Frontal cortex (tissue), 4 donors: ENCODE measurements around the gene GNA12. TPM values are rescaled to one million over a fixed set of nuclear protein-coding genes. Genes with fewer than 3 reads are reported as not detected.
"Not testable (repeated sequence)": the region's sequence is repeated elsewhere in the genome, so short reads cannot be mapped to it uniquely, and the experiment has no call there.

ENCODE experiments used
- DNase-seq, 2 donors: peaks; one replicate each; pipeline ENCODE4 v3.0.0; 2012; ENCODE audit warnings: low spot score in 2 of 2
- FAIRE-seq: peaks from 2 replicates; lab custom pipeline; 2012; peaks lifted over from hg19 to GRCh38; lab: Jason Lieb, UNC
- total RNA-seq: library from RNA; depleted of rRNA; stranded (reverse); fragments of >200 nt; gene quantifications from one replicate; pipeline ENCODE4 v1.2.3, GENCODE V29; 2014
- donor health status: control.
- donor health status: control.
- donor health status: control.

The GNA12 gene
- total RNA-seq, 1 donor from 2014 or later: 11.8 TPM

GRCh38 chr7:2737771-2738540, 106.2 kb downstream of the GNA12 start:
- FAIRE-seq (no peak), DNase-seq (no peak)

DNA sequence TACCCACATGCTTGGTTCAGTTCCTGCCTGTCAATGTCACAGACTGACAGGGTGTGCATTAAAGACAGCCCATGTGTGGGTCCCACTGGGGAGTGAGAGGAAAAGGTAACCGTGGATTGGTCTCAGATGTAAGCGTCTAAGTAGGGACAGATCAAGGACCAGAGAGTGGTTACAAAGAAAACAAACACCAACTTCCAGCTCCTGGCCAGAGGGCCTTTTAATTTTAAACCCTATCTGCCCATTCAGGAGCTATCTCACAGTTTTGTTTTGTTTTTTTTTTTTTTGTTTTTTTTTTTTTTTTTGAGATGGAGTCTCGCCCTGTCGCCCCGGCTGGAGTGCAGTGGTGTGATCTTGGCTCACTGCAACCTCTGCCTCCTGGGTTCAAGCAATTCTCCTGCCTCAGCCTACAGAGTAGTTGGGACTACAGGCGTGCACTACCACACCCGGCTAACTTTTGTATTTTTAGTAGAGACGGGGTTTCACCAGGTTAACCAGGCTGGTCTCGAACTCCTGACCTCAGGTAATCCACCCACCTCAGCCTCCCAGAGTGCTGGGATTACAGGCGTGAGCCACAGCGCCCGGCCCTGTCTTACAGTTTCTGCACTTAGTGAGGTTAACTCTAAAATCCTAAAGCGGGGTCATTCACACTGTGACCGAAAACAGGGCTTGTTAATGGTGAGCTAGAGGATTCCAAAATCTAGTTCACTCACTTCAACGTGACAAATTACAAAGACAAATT, 106.9 kb downstream of the GNA12 start:
- FAIRE-seq: not testable (repeated sequence)

GRCh38 chr7:2736411-2736914, 107.6 kb downstream of the GNA12 start:
- DNase-seq (no peak), FAIRE-seq (no peak)

More for the DNA sequence above, 106.9 kb downstream of the GNA12 start:
- not testable (repeated sequence) for DNase-seq

- FAIRE-seq: no peak
- no peak for DNase-seq
These were observed 108.4 kb downstream of the GNA12 start for GRCh38 chr7:2735744-2736143.

DNA sequence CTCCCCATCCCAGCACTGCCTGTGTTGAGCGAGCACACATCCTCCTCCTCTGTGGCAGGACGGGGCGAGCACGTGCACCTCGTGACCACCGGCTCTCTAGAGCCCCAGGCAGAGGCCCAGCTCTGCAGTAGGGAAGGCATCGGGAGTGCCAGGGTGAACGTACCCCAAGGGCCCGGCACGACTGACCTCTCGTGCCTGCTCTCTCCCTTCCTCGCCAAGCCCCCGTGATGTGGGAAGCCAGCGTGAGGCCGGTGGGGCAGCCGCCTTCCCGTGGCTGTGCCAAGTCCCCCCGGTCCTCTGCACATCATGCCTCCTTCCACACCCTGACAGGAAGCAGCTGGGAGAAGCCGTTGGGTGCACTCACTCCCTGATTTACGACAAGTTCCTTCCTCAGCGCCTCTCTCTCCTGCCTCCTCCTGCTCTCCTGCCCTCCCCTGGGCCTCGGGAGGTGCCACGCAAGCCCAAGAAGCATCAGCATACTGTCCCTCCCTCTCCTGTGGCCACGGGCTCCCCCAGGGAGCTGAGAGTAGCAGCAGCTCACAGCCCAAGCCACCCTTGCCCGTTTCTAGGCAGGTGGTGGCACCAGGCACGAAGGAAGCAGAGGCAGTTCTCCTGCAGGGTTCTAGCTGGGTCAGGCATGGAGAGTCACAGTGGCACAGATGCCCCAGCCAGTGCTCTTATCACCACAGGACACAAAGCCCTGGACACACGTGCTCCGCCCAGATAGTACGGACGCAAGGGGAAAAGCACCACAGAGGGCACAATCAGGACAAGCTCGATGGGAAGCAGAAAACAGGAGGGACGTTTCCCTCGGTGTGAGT, 109.1 kb downstream of the GNA12 start:
- no peak for FAIRE-seq

GRCh38 chr7:2734084-2734686, 109.9 kb downstream of the GNA12 start:
- DNase-seq (no peak), FAIRE-seq (no peak)

More for the DNA sequence above, 109.1 kb downstream of the GNA12 start:
- no peak for DNase-seq

DNA sequence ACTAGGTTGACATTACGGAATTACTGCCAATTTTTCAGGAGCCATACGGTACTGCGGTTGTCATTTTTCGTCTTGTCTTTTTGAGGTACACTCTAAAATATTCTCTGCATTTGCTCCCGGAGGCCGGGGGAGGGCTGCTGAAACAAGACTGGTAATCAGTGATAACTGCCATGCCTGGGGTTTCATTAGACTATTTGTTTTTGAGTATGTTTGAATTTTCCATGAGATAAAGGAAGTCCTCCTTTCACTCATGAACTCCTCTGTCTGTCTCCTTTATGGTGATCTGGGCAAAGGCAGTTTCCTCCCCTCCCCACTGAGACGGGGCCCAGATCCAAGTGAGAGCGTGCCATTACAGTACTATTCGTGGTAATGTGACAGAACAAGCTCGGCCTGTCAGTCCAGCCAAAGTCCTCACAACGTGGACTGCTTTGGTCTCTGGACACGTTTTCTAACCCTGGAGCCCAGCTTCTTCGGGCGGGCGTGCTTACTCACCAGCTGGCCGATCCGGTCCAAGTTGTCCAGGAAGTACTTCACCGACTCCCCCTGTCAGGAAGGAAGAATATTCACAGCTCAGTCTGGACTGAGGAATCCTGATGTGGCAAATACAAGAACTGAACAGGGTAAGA, 111.0 kb downstream of the GNA12 start:
- no peak for DNase-seq
- no peak for FAIRE-seq

DNA sequence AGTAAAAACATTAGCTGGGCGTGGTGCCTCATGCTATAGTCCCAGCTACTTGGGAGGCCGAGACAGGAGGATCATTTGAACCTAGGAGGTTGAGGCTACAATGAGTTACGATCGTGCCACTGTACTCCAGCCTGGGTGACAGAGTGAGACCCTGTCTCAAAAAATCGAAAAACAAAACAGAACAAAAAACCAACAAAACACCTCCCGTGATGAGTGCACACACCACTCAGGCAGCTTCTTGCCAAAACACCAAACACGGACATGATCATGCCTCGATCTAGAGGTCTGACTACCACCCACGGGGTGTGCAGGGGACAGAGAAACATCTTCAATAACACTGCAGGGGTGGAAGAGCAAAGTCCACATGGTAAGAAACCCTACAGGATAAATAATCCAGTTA, 111.7 kb downstream of the GNA12 start:
- no peak for FAIRE-seq
- DNase-seq: no peak

DNA sequence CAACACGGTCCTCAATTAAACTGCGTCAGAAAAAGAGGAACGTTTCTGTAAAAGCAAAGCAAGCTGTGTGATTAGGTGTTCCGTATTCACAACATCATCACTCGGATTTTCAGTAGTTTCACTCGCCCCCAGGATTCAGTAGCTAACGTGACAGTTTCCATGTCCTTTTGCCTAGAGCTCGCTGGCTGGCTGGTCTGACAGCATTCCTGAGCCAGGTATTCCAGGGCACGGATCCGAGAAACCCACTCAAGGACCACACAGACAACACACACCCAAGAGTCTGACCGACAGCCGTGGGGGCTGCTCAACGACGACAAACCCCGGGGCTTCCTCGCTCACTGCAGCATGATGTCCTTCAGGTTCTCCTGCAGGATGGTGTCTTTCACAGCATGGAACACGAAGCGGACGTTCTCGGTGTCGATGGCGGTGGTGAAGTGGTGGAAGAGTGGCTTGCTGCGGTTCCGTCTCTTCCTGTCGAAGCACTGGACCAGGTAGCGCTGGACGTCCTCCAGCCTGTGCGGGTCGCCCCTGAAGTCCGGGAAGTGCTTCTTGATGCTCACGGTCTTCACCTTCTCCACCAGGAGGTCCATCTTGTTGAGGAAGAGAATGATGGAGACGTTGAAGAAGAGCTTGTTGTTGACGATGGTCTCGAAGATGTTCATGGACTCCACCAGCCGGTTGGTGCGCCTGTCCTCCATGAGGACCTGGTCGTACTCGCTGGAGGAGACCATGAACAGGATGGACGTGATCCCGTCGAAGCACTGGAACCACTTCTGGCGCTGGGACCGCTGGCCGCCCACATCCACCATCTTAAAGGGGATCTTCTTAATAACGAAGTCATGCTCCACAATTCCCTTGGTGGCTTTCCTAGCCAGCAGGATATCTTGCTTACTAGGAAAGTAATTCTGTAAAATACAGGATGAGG, 113.0 kb downstream of the GNA12 start:
- no peak for DNase-seq
- FAIRE-seq: no peak

- DNase-seq (no peak), FAIRE-seq (no peak)
These were observed 114.0 kb downstream of the GNA12 start for GRCh38 chr7:2729893-2730716.

- FAIRE-seq (no peak), DNase-seq (no peak)
These were observed 114.8 kb downstream of the GNA12 start for GRCh38 chr7:2729031-2729892.

DNA sequence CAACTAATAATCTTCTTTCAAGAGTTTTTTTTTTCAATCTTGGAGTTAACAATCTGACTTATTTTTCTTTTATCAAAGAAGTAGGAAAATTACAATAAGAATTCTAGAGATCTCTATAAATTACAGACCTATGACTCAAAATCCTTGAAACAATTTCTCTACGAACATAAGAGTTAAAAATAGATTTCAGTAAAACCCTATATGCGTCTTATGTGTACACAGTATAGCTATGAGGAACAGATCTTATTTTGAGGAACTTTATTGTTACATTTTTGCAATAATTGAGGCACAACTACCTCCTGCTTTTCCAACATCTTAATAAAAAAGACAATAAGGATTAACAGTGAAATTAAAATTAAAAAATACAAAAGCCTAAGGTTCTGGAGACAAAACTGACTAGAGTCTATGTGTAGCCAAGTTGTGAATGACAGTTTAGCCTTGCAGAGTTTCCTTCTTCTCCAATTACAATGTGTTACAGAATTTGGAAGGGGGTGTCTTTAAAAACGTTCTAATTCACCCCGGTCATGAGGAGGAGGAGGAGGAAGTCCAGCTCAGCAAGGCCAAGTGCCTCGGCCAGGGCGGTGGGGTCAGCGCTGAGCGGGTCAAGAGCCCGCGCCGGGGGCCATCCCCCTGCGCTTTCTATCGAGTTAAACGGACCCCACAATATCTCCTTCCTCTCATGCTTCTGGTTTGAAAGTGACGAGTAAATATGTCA, 115.6 kb downstream of the GNA12 start:
- no peak for DNase-seq
- peak; percentile 59 for FAIRE-seq

DNA sequence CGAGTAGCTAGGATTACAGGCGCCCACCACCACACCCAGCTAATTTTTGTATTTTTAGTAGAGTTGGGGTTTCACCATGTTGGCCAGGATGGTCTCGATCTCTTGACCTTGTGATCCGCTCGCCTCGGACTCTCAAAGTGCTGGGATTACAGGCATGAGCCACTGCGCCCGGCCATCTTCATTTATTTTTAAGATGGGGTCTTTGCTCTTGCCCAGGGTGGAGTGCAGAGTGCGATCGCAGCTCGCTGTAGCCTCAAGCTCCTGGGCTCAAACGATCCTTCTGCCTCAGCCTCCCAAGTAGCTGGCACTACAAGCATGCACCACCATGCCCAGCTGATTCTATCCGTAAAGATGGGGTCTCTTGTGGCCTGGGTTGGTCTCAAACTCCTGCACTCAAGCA, 116.9 kb downstream of the GNA12 start:
- FAIRE-seq, DNase-seq: not testable (repeated sequence)

- FAIRE-seq (no peak), DNase-seq (no peak)
These were observed 117.6 kb downstream of the GNA12 start for GRCh38 chr7:2726316-2727018.
